HAP-1 (cell line): ENCODE data around the gene DNAI1.

Source experiments
- DNase-seq, 2 experiments: peaks; one replicate each; pipeline ENCODE4 v3.0.0-alpha.2; 2016 to 2020; ENCODE audit warnings: low spot score in 2 of 2
- H3K27me3 ChIP-seq: fragments of 250-450 bp; sonication (Bioruptor Pico); 2 replicates; pipeline ENCODE4 v1.5.1; 2020; ENCODE audit warnings: low read depth, mild to moderate bottlenecking, moderate library complexity
- H3K36me3 ChIP-seq: fragments of 250-450 bp; sonication (Bioruptor Pico); replicated peaks from 2 replicates; pipeline ENCODE4 v1.5.1; 2020; ENCODE audit warnings: mild to moderate bottlenecking
- H3K4me1 ChIP-seq: fragments of 250-450 bp; sonication (Bioruptor Pico); 2 replicates; pipeline ENCODE4 v1.5.1; 2020; ENCODE audit warnings: mild to moderate bottlenecking
- H3K4me3 ChIP-seq: fragments of 250-450 bp; sonication (Bioruptor Pico); 2 replicates; pipeline ENCODE4 v1.5.1; 2020; ENCODE audit warnings: mild to moderate bottlenecking, moderate library complexity
- H3K9me3 ChIP-seq: fragments of 250-450 bp; sonication (Bioruptor Pico); 2 replicates; pipeline ENCODE4 v1.5.1; 2020; ENCODE audit warnings: mild to moderate bottlenecking, moderate library complexity
- in situ Hi-C: fragments of 300-500 bp; cut with MboI; formaldehyde crosslinking; loops from 3 replicates; pipeline ENCODE4 v1.14.3; 2020; ENCODE audit warnings: low sequenced_read_pairs, inconsistent platforms, mixed read lengths

DNAI1 gene

GRCh38 chr9:34515959-34516358 is 57.4 kb downstream of the DNAI1 start:
- H3K27me3 ChIP-seq = no peaks in the 10 kb centered on the region
- in situ Hi-C loops = no loop called here
- no peak for DNase-seq
- H3K4me1 ChIP-seq = peaks cover 11% of the 10 kb centered on the region
- no peaks in the 10 kb centered on the region for H3K36me3 ChIP-seq
- no peaks in the 10 kb centered on the region for H3K9me3 ChIP-seq
- no peak overlapping the region for H3K4me3 ChIP-seq

GRCh38 chr9:34517185-34517584 is 58.6 kb downstream of the DNAI1 start:
- DNase-seq = no peak
- Histone ChIP-seq H3K4me3 (no peak overlapping the region), H3K9me3 (no peaks in the 10 kb centered on the region), H3K27me3 (no peaks in the 10 kb centered on the region), H3K36me3 (no peaks in the 10 kb centered on the region), H3K4me1 (peaks cover 12% of the 10 kb centered on the region)
- in situ Hi-C loops = no loop called here

GRCh38 chr9:34518110-34518616 is 59.6 kb downstream of the DNAI1 start:
- H3K36me3 ChIP-seq = no peaks in the 10 kb centered on the region
- DNase-seq = no peak
- no peaks in the 10 kb centered on the region for H3K27me3 ChIP-seq
- H3K4me3 ChIP-seq = no peak overlapping the region
- H3K9me3 ChIP-seq = no peaks in the 10 kb centered on the region
- H3K4me1 ChIP-seq = peaks cover 10% of the 10 kb centered on the region
- in situ Hi-C loops = no loop called here

GRCh38 chr9:34518896-34519295 is 60.3 kb downstream of the DNAI1 start:
- Histone ChIP-seq H3K9me3 (no peaks in the 10 kb centered on the region), H3K36me3 (no peaks in the 10 kb centered on the region), H3K27me3 (no peaks in the 10 kb centered on the region), H3K4me1 (peaks cover 8% of the 10 kb centered on the region), H3K4me3 (no peak overlapping the region)
- no peak for DNase-seq
- in situ Hi-C loops = no loop called here

- H3K9me3 ChIP-seq = no peaks in the 10 kb centered on the region
- H3K36me3 ChIP-seq = no peaks in the 10 kb centered on the region
- DNase-seq = no peak
- H3K4me3 ChIP-seq = no peak overlapping the region
- H3K4me1 ChIP-seq = peaks cover 7% of the 10 kb centered on the region
- no peaks in the 10 kb centered on the region for H3K27me3 ChIP-seq
- in situ Hi-C loops = no loop called here
These were observed 60.9 kb downstream of the DNAI1 start for GRCh38 chr9:34519321-34520020.

GRCh38 chr9:34520096-34520495 is 61.5 kb downstream of the DNAI1 start:
- in situ Hi-C loops = no loop called here
- DNase-seq = no peak
- Histone ChIP-seq H3K9me3 (no peaks in the 10 kb centered on the region), H3K4me3 (no peak overlapping the region), H3K36me3 (no peaks in the 10 kb centered on the region), H3K4me1 (peaks cover 7% of the 10 kb centered on the region), H3K27me3 (no peaks in the 10 kb centered on the region)

GRCh38 chr9:34520505-34521385 is 62.1 kb downstream of the DNAI1 start:
- in situ Hi-C loops = no loop called here
- Histone ChIP-seq H3K4me1 (peaks cover 7% of the 10 kb centered on the region), H3K27me3 (no peaks in the 10 kb centered on the region), H3K36me3 (no peaks in the 10 kb centered on the region), H3K9me3 (no peaks in the 10 kb centered on the region), H3K4me3 (no peak overlapping the region)
- no peak for DNase-seq

GRCh38 chr9:34521406-34522045 is 62.9 kb downstream of the DNAI1 start:
- in situ Hi-C loops = no loop called here
- H3K27me3 ChIP-seq = no peaks in the 10 kb centered on the region
- H3K36me3 ChIP-seq = no peaks in the 10 kb centered on the region
- peaks cover 7% of the 10 kb centered on the region for H3K4me1 ChIP-seq
- H3K9me3 ChIP-seq = no peaks in the 10 kb centered on the region
- H3K4me3 ChIP-seq = no peak overlapping the region
- no peak for DNase-seq

- Histone ChIP-seq H3K36me3 (no peaks in the 10 kb centered on the region), H3K27me3 (no peaks in the 10 kb centered on the region), H3K4me1 (peaks cover 7% of the 10 kb centered on the region), H3K9me3 (no peaks in the 10 kb centered on the region), H3K4me3 (peak overlapping the region; percentile 44)
- in situ Hi-C loops = no loop called here
- no peak for DNase-seq
These were observed 63.7 kb downstream of the DNAI1 start for GRCh38 chr9:34522091-34522887.

- Histone ChIP-seq H3K4me1 (peaks cover 7% of the 10 kb centered on the region), H3K36me3 (no peaks in the 10 kb centered on the region), H3K9me3 (no peaks in the 10 kb centered on the region), H3K4me3 (peak within 1 kb of the TSS; percentile 44), H3K27me3 (no peaks in the 10 kb centered on the region)
- DNase-seq = peak; percentile 92 to 93
- in situ Hi-C loops = no loop called here
These were observed 64.6 kb downstream of the DNAI1 start, which contains the start of gene ENHO for GRCh38 chr9:34522971-34523797. Gene ENHO, minus strand, starts transcription at chr9:34522990. Its CDS starts 1,295 bp downstream, at chr9:34521695.

- DNase-seq = no peak
- in situ Hi-C loops = no loop called here
- Histone ChIP-seq H3K4me3 (no peak overlapping the region), H3K36me3 (no peaks in the 10 kb centered on the region), H3K9me3 (no peaks in the 10 kb centered on the region), H3K27me3 (no peaks in the 10 kb centered on the region), H3K4me1 (peaks cover 7% of the 10 kb centered on the region)
These were observed 65.7 kb downstream of the DNAI1 start for GRCh38 chr9:34524349-34524748.

- in situ Hi-C loops = no loop called here
- no peak for DNase-seq
These were observed 67.4 kb downstream of the DNAI1 start for GRCh38 chr9:34526026-34526425.

More at GRCh38 chr9:34526026-34526425, 67.4 kb downstream of the DNAI1 start:
- Histone ChIP-seq H3K9me3 (no peaks in the 10 kb centered on the region), H3K27me3 (peaks cover 5% of the 10 kb centered on the region; the same call in 1 of the 2 replicates), H3K4me3 (no peak overlapping the region), H3K4me1 (peaks cover 7% of the 10 kb centered on the region), H3K36me3 (no peaks in the 10 kb centered on the region)
